Osteocyte (in vitro differentiated cells): ENCODE results near the gene GLG1. TPM values are rescaled to one million over a fixed set of nuclear protein-coding genes. Genes with fewer than 3 reads are reported as not detected.

Source experiments
- DNase-seq: peaks from one replicate; pipeline ENCODE4 v3.0.0; 2021; ENCODE audit warnings: mixed read lengths; ENCODE audit not compliant: unreplicated experiment; ENCODE audit errors: extremely low spot score
- H3K27ac Mint-ChIP-seq: one replicate; pipeline ENCODE4 v1.8.0; 2021; ENCODE audit warnings: mild to moderate bottlenecking, mixed read lengths; ENCODE audit not compliant: unreplicated experiment
- H3K27me3 Mint-ChIP-seq: one replicate; pipeline ENCODE4 v1.8.0; 2021; ENCODE audit warnings: mixed read lengths; ENCODE audit not compliant: unreplicated experiment
- H3K36me3 Mint-ChIP-seq: one replicate; pipeline ENCODE4 v1.8.0; 2021; ENCODE audit warnings: mixed read lengths; ENCODE audit not compliant: unreplicated experiment
- H3K4me1 Mint-ChIP-seq: one replicate; pipeline ENCODE4 v1.8.0; 2021; ENCODE audit warnings: mixed read lengths; ENCODE audit not compliant: unreplicated experiment
- H3K4me3 Mint-ChIP-seq: one replicate; pipeline ENCODE4 v1.8.0; 2021; ENCODE audit warnings: mild to moderate bottlenecking, moderate library complexity, mixed read lengths; ENCODE audit not compliant: unreplicated experiment
- H3K9me3 Mint-ChIP-seq: one replicate; pipeline ENCODE4 v1.8.0; 2021; ENCODE audit warnings: mixed read lengths; ENCODE audit not compliant: unreplicated experiment
- CTCF ChIP-seq: fragments of 200-600 bp; sonication (generic); IDR thresholded peaks from 2 replicates; pipeline ENCODE4 v1.5.0; 2021; ENCODE audit warnings: antibody characterized with exemption, mild to moderate bottlenecking, moderate library complexity
- total RNA-seq: library from RNA; stranded (reverse); gene quantifications from 2 replicates; pipeline ENCODE4 v1.2.1, GENCODE V29; 2021

GLG1 gene
- total RNA-seq, 1 donor from 2014 or later: 241 TPM

GRCh38 chr16:74451951-74452758 lies 154.8 kb downstream of the GLG1 start:
- no peak for DNase-seq
- Mint-ChIP-seq H3K4me1 (peaks cover 23% of the 10 kb centered on the region), H3K27me3 (no peaks in the 10 kb centered on the region), H3K9me3 (no peaks in the 10 kb centered on the region), H3K4me3 (no peak overlapping the region), H3K27ac (no peak overlapping the region), H3K36me3 (peaks cover 45% of the 10 kb centered on the region)
- TF ChIP-seq CTCF: no peak

- TF ChIP-seq CTCF: no peak
- Mint-ChIP-seq H3K4me1 (peaks cover 23% of the 10 kb centered on the region), H3K36me3 (peaks cover 47% of the 10 kb centered on the region), H3K27me3 (no peaks in the 10 kb centered on the region), H3K4me3 (no peak overlapping the region), H3K27ac (peak overlapping the region; percentile 42), H3K9me3 (no peaks in the 10 kb centered on the region)
- no peak for DNase-seq
Observed at GRCh38 chr16:74450967-74451760, 155.8 kb downstream of the GLG1 start.

- no peak for TF ChIP-seq CTCF
Observed at GRCh38 chr16:74450236-74450635, 156.7 kb downstream of the GLG1 start.

GRCh38 chr16:74449470-74449869 lies 157.4 kb downstream of the GLG1 start:
- Mint-ChIP-seq H3K27ac (peak overlapping the region; percentile 91), H3K4me3 (no peak overlapping the region)

More at GRCh38 chr16:74450236-74450635, 156.7 kb downstream of the GLG1 start:
- H3K27ac Mint-ChIP-seq: peak overlapping the region; percentile 91
- no peak for DNase-seq
- no peaks in the 10 kb centered on the region for H3K9me3 Mint-ChIP-seq
- H3K4me1 Mint-ChIP-seq: peaks cover 23% of the 10 kb centered on the region
- H3K4me3 Mint-ChIP-seq: no peak overlapping the region
- H3K27me3 Mint-ChIP-seq: no peaks in the 10 kb centered on the region
- peaks cover 40% of the 10 kb centered on the region for H3K36me3 Mint-ChIP-seq

More at GRCh38 chr16:74449470-74449869, 157.4 kb downstream of the GLG1 start:
- Mint-ChIP-seq H3K4me1 (peaks cover 23% of the 10 kb centered on the region), H3K27me3 (no peaks in the 10 kb centered on the region), H3K9me3 (no peaks in the 10 kb centered on the region), H3K36me3 (peaks cover 35% of the 10 kb centered on the region)
- no peak for TF ChIP-seq CTCF
- DNase-seq: no peak
